ENCODE data around the gene TLR2.
"Not testable (repeated sequence)": the region's sequence is repeated elsewhere in the genome, so short reads cannot be mapped to it uniquely, and the experiment has no call there.

TLR2 gene

DNA sequence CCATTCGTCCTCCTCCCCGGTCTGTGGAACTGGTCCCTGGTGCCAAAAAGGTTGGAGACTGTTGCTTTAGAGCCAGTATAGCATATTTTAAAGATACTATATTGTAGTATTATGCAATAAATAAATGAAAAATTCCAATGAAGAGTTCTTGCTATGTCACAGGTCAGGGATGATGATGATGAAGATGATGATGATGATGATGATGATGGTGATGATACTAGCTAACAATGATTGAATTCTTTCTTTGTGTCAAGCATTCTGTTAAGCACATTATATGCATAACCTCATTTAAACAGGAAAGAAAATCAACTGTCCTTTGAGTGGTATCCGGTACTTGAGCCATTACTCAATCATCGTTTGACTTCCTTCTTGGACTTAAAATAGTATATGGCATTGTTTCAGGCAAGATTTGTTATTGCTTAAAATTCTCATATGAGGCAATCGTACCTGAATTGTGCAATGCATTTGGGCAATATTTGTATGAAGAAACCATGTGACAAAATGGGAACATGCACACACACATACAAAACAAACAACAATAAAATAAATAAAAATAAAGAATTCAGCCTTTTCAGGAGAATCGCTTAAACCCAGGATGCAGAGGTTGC is 22.8 kb upstream of the TLR2 start:
- DNase-seq (ENCODE audit: low read depth), result no peak

DNA sequence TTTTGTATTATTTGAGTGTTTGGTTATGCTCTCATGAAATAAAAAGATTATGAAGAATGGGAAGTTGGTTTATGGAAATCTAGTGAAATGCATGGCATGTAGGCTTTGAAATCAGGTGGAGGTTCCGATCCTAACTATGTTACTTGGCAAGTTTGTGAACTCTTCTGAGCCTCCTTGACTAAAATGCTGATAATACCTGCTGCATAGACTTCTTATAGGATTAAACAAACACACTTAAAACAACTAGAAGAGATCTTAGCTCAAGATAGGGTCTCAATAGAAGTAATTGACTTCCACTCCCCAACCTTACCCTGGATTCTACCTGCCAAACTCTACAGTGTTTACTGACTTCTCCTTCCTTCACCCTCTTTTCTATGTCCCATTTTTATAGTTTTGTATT is 22.2 kb upstream of the TLR2 start:
- DNase-seq (ENCODE audit: low read depth), result no peak

DNA sequence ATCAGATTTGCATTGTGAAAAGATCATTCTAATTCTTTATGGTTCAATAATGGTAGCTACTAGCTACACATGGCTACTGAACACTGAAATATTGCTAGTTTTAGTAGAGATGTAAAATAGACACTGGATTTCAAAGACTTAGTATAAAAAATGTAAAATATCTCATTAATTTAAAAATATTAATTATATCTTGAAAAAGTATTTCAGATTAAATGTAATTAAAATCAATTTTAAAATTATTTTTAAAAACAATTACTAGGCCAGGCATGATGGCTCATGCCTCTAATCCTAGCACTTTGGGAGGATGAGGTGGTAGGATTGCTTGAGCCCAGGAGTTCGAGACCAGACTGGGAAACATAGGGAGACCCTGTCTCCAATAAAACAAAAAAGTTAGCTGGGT is 20.4 kb upstream of the TLR2 start:
- no peak for DNase-seq (ENCODE audit: low read depth)

DNA sequence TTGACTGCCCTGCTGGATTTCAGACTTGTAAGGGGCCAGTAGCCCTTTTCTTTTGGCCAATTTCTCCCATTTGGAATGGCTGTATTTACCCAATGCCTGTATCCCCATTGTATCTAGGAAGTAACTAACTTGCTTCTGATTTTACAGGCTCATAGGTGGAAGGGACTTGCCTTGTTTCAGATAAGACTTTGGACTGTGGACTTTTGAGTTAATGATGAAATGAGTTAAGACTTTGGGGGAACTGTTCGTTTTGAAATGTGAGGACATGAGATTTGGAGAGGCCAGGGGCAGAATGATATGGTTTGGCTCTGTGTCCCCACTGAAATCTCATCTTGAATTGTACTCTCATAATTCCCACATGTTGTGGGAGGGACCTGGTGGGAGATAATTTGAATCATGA is 17.6 kb upstream of the TLR2 start:
- not testable (repeated sequence) for DNase-seq (ENCODE audit: low read depth)

DNA sequence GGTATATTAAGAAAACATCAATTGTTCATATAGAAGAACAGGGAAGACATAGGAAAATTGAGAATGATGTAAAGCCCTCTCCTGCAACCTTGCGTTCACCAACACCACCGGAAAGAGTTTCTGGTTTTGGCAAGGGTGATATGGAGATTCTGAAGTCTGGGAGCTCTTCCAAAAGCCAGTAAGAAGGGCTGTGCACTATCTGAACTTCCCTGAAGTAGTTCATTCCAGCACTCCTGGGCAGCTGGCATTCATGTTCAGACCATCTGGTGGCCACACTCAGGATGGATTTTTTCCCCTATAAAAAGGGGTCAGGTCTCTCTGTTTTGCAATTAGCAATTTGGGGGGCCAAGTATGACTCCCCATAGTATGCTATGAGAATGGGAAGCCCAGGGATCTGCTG is 15.4 kb upstream of the TLR2 start:
- DNase-seq (ENCODE audit: low read depth), result no peak

DNA sequence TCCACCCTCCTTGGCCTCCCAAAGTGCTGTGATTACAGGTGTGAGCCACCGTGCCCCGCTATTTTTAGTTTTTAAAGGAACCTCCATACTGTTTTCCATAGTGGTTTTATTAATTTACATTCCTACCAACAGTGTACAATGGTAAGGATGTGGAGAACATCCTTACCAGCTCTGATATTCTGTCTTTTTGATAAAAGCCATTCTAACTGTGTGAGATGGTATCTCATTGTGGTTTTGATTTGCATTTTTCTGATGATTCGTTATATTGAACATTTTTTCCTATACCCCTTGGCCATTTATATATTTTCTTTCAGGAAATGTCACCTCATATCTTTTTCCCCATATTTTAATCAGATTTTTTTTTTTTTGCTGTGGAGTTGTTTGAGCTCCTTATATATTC is 14.2 kb upstream of the TLR2 start:
- no peak for DNase-seq (ENCODE audit: low read depth)

DNA sequence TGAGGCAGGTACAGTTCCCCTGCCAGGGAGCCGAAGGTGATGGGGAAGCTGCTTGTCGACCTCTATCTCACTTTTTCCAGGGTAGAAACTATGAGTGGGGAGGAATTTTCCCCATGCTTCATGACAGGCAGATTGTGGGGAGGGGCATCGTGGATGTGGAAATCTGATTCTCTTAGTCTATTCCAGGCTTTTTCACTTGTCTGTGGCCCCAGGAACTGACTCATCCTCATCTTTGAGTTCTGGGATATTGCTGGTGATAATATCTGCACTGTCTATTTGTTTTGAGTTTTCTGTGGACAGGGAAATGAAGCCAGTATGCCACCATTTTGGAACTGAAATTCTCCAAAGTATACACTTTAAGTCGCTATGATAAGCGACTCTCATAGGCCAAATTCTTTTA is 7.6 kb upstream of the TLR2 start:
- DNase-seq (ENCODE audit: low read depth), result peak; percentile 30

DNA sequence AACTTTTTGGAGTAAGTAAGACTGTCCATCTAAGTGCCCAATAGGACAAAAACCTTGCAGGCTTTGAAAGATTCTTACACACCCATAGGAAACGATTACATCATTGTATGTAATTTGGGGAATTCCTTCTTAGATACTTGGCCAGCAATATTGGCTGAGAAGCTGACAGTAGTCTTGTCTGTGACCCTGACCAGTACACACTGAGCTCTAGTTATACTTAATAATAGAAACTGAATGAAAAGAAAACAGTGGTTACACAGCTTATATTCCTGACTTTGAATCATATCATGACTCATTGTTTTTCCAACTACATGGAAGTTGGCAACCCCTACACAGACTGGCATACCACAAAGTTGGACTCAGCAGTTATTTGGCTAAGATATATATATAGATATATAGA is 7.1 kb upstream of the TLR2 start:
- DNase-seq (ENCODE audit: low read depth), result peak; percentile 61

DNA sequence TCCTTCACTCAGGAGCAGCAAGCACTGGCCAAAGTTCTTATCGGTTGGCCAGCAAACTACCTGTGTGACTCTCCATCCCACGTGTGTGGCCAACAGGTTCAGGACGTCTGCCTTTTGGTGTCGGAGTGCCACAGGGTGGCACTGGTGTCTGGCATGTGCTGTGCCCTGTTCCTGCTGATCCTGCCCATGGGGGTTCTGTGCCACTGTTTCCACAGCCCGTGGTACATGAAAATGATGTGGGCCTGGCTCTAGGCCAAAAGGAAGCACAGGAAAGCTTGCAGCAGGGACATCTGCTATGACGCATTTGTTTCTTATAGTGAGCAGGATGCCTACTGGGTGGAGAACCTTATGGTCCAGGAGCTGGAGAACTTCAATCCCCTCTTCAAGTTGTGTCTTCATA is 4.6 kb upstream of the TLR2 start:
- DNase-seq (ENCODE audit: low read depth), result no peak

DNA sequence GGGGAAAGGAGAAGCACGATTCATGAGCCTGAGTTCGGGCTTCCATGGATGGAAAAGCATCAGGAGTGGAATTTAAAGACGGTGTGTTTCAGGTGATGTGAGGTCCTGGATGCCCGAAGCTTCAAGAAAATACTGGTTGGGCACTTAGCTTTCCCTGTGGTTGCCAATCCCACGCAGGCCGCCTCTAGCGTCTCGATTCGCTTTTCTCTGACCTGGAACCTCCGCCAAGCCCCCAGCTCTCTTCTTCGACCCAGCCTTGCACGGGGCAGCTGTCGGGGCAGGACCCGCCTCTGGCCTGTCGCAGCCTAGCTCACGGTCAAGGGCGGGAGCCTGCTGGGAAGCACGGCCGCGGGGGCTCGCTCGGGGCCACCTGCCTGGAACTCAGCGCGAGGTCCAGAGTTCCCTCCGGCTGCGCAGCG is 308 bp upstream of the TLR2 start:
- no peak for DNase-seq (ENCODE audit: low read depth)

DNA sequence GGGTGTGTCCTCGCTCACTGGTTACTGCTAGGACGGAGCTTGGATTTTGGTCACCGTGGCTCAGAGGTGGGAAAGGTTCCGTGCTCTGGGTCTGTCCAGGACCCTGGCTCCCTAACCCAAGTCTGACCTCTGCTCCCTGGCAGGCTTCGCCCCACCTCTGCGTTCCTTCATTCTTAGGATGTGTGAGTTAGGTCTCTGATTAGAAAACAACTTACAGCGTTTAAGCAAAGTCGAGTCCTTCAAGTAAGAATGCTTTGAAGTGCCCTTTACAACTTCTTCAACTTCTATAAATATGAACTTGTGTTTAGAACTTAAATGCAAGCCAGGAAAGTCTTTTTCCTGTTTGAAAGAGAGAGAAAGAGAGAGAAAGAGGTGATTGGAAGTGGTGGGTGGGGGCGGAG is 891 bp downstream of the TLR2 start:
- DNase-seq (ENCODE audit: low read depth), result no peak

DNA sequence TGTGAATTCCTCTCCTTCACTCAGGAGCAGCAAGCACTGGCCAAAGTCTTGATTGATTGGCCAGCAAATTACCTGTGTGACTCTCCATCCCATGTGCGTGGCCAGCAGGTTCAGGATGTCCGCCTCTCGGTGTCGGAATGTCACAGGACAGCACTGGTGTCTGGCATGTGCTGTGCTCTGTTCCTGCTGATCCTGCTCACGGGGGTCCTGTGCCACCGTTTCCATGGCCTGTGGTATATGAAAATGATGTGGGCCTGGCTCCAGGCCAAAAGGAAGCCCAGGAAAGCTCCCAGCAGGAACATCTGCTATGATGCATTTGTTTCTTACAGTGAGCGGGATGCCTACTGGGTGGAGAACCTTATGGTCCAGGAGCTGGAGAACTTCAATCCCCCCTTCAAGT is 20.4 kb downstream of the TLR2 start:
- no peak for DNase-seq (ENCODE audit: low read depth)

DNA sequence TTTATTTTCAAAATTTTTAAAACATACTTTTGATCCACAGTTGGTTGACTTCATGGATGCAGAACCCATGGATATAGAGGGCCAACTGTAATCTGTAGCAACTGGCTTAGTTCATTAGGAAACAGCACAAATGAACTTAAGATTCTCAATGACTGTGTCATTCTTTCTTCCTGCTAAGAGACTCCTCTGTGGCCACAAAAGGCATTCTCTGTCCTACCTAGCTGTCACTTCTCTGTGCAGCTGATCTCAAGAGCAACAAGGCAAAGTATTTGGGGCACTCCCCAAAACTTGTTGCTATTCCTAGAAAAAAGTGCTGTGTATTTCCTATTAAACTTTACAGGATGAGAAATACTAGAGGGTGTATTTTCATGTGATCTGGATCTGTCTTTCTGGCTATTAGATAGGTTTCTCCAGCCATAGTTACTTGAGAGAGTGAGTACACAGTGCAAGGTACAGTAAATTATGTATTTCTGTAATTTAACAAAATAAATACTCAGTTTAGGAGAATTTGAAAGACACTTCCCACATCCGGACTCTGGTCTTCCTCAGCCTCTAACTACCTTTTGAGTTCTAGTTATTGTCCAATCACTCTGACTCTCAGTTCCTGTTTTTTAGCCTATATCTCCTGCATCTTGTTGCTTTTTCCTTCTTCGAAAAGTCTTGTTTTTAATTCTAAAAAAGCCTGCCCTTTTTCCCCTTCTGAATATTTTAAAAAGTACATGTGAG is 21.8 kb downstream of the TLR2 start:
- DNase-seq (ENCODE audit: low read depth), result no peak

DNA sequence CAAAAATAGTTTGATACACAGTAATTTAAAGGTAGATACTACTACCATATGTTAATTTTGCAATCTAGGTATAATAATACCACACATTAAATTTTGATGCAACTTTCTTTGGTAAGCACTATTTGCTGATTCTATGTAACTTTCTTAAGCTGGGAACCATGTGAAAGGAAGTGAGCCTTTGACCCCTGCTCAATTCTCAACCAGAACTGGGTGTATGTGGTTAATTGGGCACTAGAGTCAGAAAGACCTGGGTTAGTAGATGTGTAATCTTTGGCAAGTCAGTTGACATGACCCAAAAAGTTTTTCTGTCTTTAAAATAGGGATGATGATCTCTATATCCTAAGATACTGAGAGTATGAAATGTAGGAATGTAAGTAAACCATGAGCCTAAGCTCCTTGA is 22.4 kb downstream of the TLR2 start:
- no peak for DNase-seq (ENCODE audit: low read depth)

DNA sequence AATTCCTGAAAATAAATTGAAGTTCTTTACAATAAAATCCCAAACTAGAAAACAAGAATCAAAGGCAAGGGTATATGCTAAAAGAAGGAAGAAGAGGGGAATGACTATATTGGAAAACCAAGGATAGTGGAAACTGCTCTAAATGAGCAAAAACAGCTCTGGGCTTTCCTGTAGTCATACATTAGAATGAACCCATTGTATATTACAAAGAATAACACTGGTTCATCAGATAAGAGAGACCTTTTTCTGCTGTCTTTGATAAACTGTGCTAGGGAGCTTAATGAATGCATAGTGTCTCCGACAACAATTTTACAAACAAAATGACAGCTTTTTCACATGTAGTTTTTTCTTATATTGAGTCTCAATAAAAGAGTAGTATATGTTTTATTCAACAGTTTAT is 26.6 kb downstream of the TLR2 start:
- DNase-seq (ENCODE audit: low read depth), result no peak

DNA sequence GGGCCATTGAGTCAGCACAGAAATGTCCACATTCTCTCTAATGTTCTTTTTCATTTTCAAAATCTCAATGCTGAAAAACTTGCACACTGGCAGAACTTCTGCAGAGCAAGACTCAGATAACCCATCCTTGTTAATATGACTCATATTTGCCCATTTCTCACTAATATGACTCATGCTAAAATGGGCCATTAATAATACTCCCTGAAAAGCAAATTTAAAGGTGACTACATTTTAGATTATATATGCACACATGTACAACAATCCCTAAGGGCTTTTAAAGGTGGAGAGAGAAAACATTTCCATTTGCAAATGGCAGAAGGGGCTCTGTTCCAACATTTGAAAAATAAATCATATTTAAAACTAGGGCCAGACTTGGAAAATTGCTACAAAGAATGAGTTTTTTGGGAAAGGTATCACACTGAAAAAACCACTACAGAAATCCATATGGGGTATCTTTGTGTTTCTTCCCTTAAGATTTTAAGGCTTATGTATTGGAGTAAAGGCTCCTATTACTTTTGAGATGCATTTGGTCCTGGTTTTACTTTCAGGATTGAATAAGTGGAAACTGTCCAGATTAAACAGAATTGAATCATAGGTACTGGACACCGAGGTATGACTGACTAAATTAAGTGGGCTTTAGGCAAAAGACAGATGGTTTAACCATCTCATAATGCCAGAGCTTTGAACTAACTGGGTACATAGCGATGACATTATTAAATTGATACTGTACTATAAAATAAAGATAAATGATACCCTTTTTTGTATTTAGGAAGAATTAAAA is 30.0 kb downstream of the TLR2 start:
- DNase-seq (ENCODE audit: low read depth), result peak; percentile 34

DNA sequence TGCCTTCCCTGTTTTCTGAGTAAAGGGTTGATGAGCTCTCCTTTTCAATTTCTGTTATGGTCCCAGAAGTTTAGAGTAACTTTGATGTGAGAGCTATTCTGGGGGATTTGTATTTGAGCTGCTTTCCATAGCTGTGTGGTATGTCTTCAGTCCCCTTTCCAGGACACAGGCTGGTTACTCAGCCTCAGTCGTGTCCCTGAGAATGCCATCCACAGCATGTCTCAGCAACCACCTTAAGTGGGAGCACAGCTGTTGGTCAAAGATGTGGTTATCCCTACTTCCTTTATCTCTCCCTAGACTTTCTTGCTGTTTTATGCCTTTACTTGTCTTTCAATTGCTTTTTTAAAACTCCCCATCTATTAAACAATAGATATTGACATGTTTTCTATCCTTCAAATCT is 38.0 kb downstream of the TLR2 start:
- DNase-seq (ENCODE audit: low read depth), result no peak

DNA sequence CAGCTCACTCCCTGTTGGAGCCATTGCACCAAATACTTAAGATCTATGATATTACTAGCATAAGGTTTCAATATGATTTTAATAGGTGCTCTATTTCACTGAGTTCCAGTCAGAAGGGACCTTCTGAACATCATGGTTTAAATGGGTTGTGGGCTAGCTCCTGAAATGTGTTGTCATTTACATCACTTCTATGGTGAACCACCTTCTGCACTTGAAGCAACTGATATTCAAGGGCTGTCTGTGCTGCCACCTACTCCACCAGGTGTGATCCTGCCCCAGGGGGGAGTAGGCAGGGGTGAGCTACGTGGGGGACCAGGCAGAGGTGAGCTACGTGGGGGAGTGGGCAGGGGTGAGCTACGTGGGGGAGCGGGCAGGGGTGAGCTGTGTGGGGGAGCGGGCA is 40.5 kb downstream of the TLR2 start:
- DNase-seq (ENCODE audit: low read depth), result no peak

DNA sequence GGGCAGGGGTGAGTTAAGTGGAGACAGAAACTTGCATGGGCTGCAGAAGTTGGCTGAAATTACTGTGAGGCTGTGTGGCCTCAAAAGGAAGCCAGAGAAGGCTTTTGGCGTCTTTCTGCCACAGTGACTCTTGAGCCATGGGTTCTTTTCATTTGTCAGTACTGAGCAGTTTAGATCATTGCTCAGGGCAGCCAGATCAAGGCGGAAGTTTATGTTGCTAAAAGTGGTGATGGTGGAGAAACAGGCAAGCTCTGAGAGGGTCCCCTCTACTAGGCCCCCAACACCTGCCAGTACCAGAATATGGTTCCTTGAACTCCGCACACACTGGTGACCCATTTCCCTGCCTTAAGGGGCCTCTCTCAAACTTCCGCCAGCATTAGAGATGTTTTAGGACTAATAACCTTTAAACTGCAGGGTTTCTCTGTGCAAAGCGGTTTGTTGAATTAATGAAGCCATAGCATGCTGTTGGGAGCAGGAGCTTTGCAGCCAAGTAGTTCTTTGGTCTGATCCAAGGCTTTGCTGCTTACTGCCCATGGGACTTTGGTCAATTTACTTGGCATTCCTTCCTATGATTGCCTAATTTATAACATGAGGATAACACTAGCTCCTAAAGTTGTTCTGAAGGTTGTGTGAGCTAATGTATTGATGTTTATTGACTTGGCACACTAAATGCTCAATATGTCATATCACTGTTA is 41.2 kb downstream of the TLR2 start:
- DNase-seq (ENCODE audit: low read depth), result no peak

DNA sequence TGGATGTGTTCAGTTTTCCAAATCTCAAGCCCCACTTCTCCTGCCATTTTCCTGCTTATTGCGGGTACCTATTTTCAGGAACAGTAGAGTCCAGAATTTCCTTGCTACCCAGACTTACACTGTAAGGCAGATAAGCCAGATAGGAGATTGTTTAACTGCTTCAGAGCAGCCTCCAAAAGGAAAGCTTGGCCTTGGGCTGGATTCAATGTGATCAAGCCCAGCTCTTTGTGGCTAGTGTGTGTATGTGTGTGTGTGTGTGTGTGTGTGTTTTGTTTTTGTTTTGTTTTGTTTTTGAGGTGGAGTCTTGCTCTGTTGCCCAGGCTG is 41.7 kb downstream of the TLR2 start:
- DNase-seq (ENCODE audit: low read depth), result no peak

DNA sequence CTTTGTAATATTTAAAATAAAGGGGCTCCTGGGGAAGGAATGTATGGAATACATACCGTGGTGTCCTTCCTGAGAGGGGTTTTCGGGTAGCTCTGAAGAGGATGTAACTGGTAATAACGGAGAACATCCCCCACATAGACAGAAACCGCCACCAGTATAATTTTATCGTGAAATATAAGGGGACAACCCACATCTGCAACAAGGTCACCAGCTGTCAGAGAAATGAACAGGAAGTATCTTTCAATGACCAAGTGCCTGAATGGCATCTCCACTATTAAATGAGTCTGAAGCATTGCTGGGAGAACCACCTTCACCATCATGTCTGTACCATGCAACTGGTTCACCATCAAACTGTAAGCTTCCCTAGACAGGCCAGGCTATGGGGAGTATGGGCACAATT is 44.1 kb downstream of the TLR2 start:
- no peak for DNase-seq (ENCODE audit: low read depth)

DNA sequence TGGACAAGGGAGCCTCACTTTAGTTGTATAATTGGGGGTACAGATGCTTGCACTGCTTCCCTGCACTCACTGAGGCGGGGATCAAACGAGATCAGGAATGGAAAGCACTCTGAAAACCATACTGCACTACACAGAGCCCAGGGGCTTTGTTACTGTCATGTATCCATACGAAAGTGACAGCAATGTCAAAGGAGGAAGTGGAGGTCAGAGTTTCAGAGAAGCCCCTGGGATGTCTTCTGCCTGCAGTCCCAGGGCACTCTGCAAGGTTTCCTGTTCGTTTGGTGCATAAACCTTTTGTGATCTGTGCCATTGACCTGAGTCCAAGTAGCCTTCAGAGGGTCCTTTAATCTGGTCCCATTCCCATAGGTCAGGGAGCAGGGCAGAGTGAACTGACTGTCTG is 44.6 kb downstream of the TLR2 start:
- DNase-seq (ENCODE audit: low read depth), result no peak

DNA sequence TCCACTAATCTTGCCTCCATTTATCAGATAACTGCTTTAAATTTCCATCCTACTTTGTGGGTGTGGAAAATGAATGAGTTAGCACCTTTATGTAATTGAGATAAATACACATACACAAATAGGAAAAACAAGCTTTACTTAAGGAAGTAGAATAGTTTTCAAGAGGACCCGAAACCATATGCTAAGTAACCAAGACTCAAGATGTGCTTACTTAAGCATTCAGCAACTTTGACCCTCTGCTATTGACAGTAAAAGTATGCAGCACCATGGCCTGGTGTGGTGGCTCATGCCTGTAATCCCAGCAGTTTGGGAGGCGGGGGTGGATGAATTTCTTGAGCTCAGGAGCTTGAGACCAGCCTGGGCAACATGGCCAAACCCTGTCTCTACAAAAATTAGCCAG is 45.8 kb downstream of the TLR2 start:
- DNase-seq (ENCODE audit: low read depth), result no peak

Data from ELR (cell line).